ENCODE measurements around the gene RAC2.
A peak's percentile ranks its signal among the peaks of the same experiment; 100 is the strongest.

Gene RAC2

GRCh38 chr22:37230673-37231405 lies 13.2 kb downstream of the RAC2 start:
- TF ChIP-seq, protein P1, sequence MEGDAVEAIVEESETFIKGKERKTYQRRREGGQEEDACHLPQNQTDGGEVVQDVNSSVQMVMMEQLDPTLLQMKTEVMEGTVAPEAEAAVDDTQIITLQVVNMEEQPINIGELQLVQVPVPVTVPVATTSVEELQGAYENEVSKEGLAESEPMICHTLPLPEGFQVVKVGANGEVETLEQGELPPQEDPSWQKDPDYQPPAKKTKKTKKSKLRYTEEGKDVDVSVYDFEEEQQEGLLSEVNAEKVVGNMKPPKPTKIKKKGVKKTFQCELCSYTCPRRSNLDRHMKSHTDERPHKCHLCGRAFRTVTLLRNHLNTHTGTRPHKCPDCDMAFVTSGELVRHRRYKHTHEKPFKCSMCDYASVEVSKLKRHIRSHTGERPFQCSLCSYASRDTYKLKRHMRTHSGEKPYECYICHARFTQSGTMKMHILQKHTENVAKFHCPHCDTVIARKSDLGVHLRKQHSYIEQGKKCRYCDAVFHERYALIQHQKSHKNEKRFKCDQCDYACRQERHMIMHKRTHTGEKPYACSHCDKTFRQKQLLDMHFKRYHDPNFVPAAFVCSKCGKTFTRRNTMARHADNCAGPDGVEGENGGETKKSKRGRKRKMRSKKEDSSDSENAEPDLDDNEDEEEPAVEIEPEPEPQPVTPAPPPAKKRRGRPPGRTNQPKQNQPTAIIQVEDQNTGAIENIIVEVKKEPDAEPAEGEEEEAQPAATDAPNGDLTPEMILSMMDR (IDR thresholded peaks at IDR 0.05; ENCODE audit: low read depth, low read length, missing control alignments) = no peak
- no peak overlapping the region for H3K4me3 ChIP-seq (replicated peaks; ENCODE audit: low read depth, low read length)
- DNase-seq (ENCODE audit: extremely low read depth, low read depth) = no peak

DNA sequence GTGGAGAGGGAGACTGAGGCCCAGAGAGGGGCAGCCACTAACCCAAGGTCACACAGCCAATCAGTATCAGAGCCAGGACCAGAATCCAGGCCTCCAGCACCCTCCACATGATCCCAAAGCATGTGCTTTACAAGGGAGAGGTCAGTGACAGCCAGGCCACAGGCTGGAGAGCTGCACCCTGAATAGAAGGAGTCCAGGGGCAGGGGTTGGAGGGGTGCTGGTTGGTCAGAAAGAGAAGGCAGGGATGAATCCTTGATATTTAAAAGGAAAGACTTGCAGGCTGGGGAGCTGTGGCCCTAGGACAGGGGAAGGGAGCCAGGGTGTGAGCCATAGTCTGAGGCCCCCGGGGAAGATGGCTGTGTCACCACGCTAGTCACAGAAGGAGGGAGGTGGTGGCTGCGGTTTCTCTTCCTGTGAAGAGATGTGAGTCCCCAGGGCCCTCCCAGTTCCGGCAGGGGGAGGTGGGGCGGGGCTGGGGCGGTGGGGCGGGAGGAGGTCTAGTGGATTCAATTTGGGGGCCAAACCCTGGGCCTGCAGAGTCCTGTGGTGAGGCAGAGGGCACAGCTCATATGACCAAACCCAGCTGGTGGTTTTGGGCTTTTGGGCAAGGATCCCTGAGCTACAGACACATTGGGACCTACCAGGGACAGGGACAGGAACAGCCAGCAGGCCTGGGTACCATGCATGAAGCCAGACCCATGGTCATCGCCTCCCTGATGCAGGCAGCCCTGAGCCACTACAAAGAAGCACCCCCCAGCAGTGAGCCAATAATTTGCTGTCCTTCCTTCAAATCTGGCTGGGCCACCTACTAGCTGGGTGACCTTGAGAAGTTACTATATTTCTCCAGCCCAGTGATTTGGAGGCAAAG lies 14.0 kb downstream of the RAC2 start:
- no peak for DNase-seq (ENCODE audit: extremely low read depth, low read depth)
- TF ChIP-seq, protein P1 (IDR thresholded peaks at IDR 0.05; ENCODE audit: low read depth, low read length, missing control alignments) = no peak
- no peak overlapping the region for H3K4me3 ChIP-seq (replicated peaks; ENCODE audit: low read depth, low read length)

GRCh38 chr22:37229012-37229804 lies 14.9 kb downstream of the RAC2 start:
- TF ChIP-seq, protein P1 (IDR thresholded peaks at IDR 0.05; ENCODE audit: low read depth, low read length, missing control alignments) = no peak
- DNase-seq (ENCODE audit: extremely low read depth, low read depth) = peak; percentile 60
- H3K4me3 ChIP-seq (replicated peaks; ENCODE audit: low read depth, low read length) = no peak overlapping the region

DNA sequence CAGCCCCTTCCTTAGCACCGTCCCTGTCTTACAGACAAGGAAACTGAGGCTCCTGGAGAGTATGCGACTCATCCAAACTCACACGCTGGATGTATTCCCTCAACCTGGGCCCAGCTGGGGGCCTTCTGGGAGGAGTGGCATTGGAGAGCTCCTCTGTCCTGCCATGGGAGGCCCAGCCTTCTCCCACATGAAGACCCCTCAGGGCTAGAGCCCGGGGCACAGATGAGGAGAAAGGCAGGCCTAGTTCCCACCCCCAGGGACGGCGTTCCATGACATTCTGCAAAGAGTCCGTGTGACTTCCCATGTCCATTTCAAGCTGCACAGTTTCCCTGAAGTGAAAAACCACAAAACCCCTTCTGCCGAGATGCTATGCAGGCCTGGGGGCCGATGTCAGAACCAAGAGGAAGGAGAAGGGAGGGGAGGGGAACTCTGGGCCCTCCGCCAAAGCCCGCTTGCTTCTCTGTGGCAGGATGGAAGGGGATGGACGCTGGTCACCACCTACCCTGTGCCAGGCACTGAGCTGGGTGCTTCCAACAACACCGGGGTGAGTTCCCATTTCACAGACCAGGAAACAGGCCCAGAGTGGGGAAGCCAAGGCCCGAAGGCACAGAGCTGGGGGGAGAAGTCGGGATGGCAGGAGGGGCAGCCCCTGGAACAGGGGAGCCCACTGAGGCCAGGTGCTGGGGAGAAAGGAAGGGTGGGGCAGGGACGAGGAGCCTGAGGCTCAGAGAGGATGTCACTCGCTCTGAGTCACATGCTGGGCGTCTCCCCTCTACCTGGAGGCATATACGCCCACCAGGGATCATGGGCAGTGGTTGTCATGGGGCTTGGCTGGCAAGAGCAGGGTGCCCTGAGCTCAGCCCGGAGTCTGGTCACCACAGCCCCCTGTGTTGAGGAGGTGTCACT lies 15.7 kb downstream of the RAC2 start:
- no peak for DNase-seq (ENCODE audit: extremely low read depth, low read depth)

GRCh38 chr22:37226514-37226913 lies 17.6 kb downstream of the RAC2 start:
- TF ChIP-seq, protein P1 (IDR thresholded peaks at IDR 0.05; ENCODE audit: low read depth, low read length, missing control alignments) = no peak
- H3K4me3 ChIP-seq (replicated peaks; ENCODE audit: low read depth, low read length) = no peak overlapping the region
- no peak for DNase-seq (ENCODE audit: extremely low read depth, low read depth)

More for the DNA sequence above, 15.7 kb downstream of the RAC2 start:
- TF ChIP-seq, protein P1 (IDR thresholded peaks at IDR 0.05; ENCODE audit: low read depth, low read length, missing control alignments) = no peak
- no peak overlapping the region for H3K4me3 ChIP-seq (replicated peaks; ENCODE audit: low read depth, low read length)

GRCh38 chr22:37226087-37226486 lies 18.0 kb downstream of the RAC2 start:
- TF ChIP-seq, protein P1 (IDR thresholded peaks at IDR 0.05; ENCODE audit: low read depth, low read length, missing control alignments) = no peak
- no peak for DNase-seq (ENCODE audit: extremely low read depth, low read depth)

More at GRCh38 chr22:37226087-37226486, 18.0 kb downstream of the RAC2 start:
- H3K4me3 ChIP-seq (replicated peaks; ENCODE audit: low read depth, low read length) = no peak overlapping the region
